HUES64 (cell line): ENCODE results near the gene BRAP.
"Not testable (repeated sequence)": the region's sequence is repeated elsewhere in the genome, so short reads cannot be mapped to it uniquely, and the experiment has no call there.

Source experiments
- H3K27ac ChIP-seq: 2 replicates; pipeline ENCODE4 v1.7.0; 2013; ENCODE audit warnings: low read depth, low read length, inconsistent platforms
- H3K27me3 ChIP-seq: 2 replicates; pipeline ENCODE4 v1.6.1; 2013; ENCODE audit warnings: mild to moderate bottlenecking, low read length; ENCODE audit not compliant: insufficient read depth
- H3K36me3 ChIP-seq: 2 replicates; pipeline ENCODE4 v1.6.1; 2013; ENCODE audit warnings: mild to moderate bottlenecking, low read length; ENCODE audit not compliant: insufficient read depth
- H3K4me1 ChIP-seq: 2 replicates; pipeline ENCODE4 v1.6.1; 2013; ENCODE audit warnings: mild to moderate bottlenecking, low read length, moderate library complexity; ENCODE audit not compliant: insufficient read depth
- H3K4me3 ChIP-seq: 2 replicates; pipeline ENCODE4 v1.5.1; 2013; ENCODE audit warnings: mild to moderate bottlenecking, low read length, moderate library complexity
- H3K9ac ChIP-seq: 2 replicates; pipeline ENCODE4 v1.6.1; 2013; ENCODE audit warnings: mild to moderate bottlenecking, low read depth, low read length
- H3K9me3 ChIP-seq: 2 replicates; pipeline ENCODE4 v1.6.1; 2013; ENCODE audit warnings: low read depth, low read length; ENCODE audit not compliant: insufficient read depth
- WGBS: fragments of 150-250, 120-280 bp; methylation state at CpG from one replicate; pipeline ENCODE4 v1.1.7; 2013; ENCODE audit warnings: missing lambda C conversion rate; 5-methylcytosine and 5-hydroxymethylcytosine counted together

BRAP gene

GRCh38 chr12:111699962-111700361 lies 14.2 kb upstream of the BRAP start:
- no peak overlapping the region for H3K4me3 ChIP-seq
- no peaks in the 10 kb centered on the region for H3K4me1 ChIP-seq
- H3K27me3 ChIP-seq = no peaks in the 10 kb centered on the region
- peaks cover 50% of the 10 kb centered on the region for H3K36me3 ChIP-seq
- WGBS = 87% methylated on average over 1 of the region's 2 CpGs
- no peaks in the 10 kb centered on the region for H3K9me3 ChIP-seq
- no peak overlapping the region for H3K27ac ChIP-seq
- no peak overlapping the region for H3K9ac ChIP-seq

DNA sequence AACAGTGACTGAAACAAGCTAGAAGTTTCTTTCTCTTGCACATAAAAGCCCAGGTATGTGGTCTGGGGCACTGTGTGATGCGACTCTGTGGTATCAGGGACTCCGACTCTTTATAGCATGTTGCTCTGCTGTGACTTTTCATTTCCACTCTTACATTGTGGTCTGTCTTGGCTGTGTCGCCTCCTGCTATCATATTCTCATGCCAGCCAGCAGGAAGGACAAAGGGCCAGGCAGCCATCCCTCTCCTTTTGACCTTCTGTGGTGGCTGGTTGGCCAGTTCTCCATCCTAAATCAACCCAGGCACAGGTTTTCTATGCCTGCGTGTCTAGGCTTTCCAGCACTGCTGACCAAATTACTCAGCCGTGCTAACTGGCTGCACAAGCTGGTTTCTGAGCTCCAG lies 8.1 kb upstream of the BRAP start:
- Histone ChIP-seq H3K9ac (no peak overlapping the region), H3K27ac (no peak overlapping the region), H3K27me3 (no peaks in the 10 kb centered on the region), H3K9me3 (no peaks in the 10 kb centered on the region), H3K4me3 (no peak overlapping the region), H3K4me1 (no peaks in the 10 kb centered on the region), H3K36me3 (peaks cover 35% of the 10 kb centered on the region)
- WGBS = 92% methylated on average over 5 of the region's 5 CpGs

DNA sequence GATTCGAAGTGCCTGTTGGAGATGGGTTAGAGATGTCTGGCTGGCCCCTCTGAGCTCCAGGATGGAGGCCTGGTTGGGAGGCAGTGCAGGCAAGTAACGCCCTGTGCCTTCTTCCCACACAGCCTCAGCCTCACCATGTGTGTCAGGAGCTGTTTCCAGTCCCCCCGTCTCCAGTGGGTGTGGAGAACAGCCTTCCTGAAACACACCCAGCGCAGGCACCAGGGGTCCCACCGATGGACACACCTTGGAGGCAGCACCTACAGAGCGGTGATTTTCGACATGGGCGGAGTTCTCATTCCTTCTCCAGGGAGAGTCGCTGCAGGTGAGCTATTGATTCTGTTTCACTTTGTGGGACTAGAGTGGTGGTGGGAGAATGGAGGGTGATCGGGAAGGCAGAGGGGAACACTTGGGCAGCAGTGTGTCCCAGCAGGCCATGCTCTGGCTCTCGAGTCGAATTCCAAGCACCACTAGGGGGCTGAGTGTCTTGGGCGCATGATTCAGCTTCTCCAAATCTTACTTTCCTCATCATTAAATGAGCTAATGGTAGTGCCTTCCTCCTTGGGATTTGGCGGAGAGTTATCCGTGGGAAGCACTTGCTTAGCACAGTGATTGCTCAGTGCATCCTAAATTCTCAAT lies 6.9 kb upstream of the BRAP start:
- Histone ChIP-seq H3K27me3 (no peaks in the 10 kb centered on the region), H3K9ac (no peak overlapping the region), H3K9me3 (no peaks in the 10 kb centered on the region), H3K4me3 (no peak overlapping the region), H3K27ac (no peak overlapping the region), H3K4me1 (no peaks in the 10 kb centered on the region), H3K36me3 (peaks cover 30% of the 10 kb centered on the region)
- WGBS = 92% methylated on average over 15 of the region's 15 CpGs

DNA sequence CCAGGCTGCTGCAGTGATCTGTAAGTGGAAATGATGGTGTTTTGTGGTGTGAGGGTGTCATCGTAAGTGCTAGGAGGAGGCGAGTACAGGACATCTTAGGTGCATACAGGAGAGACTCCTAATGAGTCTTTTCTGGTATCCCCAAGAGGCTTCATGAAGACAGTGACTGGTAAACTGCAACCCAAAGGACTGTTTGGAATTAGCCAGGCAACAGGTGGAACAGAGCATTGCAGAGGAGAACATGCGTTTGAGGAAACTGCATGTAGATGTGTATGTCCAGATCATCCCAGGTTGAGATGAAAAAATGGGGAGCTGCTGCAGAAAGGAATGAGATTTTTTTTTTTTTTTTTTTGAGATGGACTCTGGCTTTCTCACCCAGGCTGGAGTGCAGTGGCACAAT lies 5.5 kb upstream of the BRAP start:
- no peaks in the 10 kb centered on the region for H3K9me3 ChIP-seq
- H3K4me3 ChIP-seq = no peak overlapping the region
- no peak overlapping the region for H3K27ac ChIP-seq
- no peaks in the 10 kb centered on the region for H3K27me3 ChIP-seq
- H3K4me1 ChIP-seq = 0 out of 2 replicates have a peak, but pooled peaks cover 6% of the 10 kb centered on the region
- no peak overlapping the region for H3K9ac ChIP-seq
- peaks cover 30% of the 10 kb centered on the region for H3K36me3 ChIP-seq
- 97% methylated on average over 3 of the region's 3 CpGs for WGBS

GRCh38 chr12:111687952-111688351 lies 2.2 kb upstream of the BRAP start:
- Histone ChIP-seq H3K36me3 (peaks cover 8% of the 10 kb centered on the region), H3K4me3 (no peak overlapping the region), H3K27me3 (no peaks in the 10 kb centered on the region), H3K9ac (no peak overlapping the region), H3K27ac (no peak overlapping the region), H3K4me1 (0 out of 2 replicates have a peak, but pooled peaks cover 6% of the 10 kb centered on the region), H3K9me3 (no peaks in the 10 kb centered on the region)
- WGBS = 97% methylated on average over 9 of the region's 10 CpGs

GRCh38 chr12:111687255-111687654 lies 1.5 kb upstream of the BRAP start:
- Histone ChIP-seq H3K9ac (no peak overlapping the region), H3K27me3 (no peaks in the 10 kb centered on the region), H3K27ac (no peak overlapping the region), H3K4me3 (peak overlapping the region; percentile 94), H3K4me1 (0 out of 2 replicates have a peak, but pooled peaks cover 6% of the 10 kb centered on the region), H3K9me3 (no peaks in the 10 kb centered on the region), H3K36me3 (peaks cover 14% of the 10 kb centered on the region)
- 92% methylated on average over 2 of the region's 2 CpGs for WGBS

DNA sequence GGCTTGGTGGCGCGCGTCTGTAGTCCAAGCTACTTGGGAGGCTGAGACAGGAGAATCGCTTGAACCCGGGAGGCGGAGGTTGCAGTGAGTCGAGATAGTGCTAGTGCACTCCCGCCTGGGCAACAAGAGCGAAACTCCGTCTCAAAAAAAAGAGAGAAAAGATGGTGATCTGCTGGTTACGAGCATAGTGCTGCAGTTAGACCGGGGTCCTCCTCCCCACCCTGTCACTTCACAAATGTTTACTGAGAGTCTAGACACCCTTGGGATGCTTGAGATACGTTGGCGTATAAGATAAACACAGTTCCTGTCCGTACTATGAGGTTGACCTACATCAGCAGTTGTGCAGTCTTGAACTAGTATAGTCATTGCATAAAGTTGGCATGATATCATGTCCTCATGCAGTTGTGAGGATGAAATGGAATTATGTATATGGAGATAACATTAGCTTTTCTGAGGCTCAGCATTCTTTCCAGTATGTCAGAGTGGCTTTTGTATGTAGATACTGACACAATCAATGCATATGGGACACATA lies 884 bp upstream of the BRAP start:
- no peaks in the 10 kb centered on the region for H3K9me3 ChIP-seq
- H3K27ac ChIP-seq = no peak overlapping the region
- peaks cover 20% of the 10 kb centered on the region for H3K36me3 ChIP-seq

GRCh38 chr12:111685322-111685810 lies 390 bp downstream of the BRAP start:
- WGBS = under 1% methylated on average over 36 of the region's 36 CpGs
- no peaks in the 10 kb centered on the region for H3K9me3 ChIP-seq

More for the DNA sequence above, 884 bp upstream of the BRAP start:
- 39% methylated on average over 15 of the region's 15 CpGs for WGBS
- Histone ChIP-seq H3K4me3 (peak overlapping the region; percentile 94), H3K9ac (peak overlapping the region; percentile 88), H3K4me1 (0 out of 2 replicates have a peak, but pooled peaks cover 6% of the 10 kb centered on the region), H3K27me3 (no peaks in the 10 kb centered on the region)

DNA sequence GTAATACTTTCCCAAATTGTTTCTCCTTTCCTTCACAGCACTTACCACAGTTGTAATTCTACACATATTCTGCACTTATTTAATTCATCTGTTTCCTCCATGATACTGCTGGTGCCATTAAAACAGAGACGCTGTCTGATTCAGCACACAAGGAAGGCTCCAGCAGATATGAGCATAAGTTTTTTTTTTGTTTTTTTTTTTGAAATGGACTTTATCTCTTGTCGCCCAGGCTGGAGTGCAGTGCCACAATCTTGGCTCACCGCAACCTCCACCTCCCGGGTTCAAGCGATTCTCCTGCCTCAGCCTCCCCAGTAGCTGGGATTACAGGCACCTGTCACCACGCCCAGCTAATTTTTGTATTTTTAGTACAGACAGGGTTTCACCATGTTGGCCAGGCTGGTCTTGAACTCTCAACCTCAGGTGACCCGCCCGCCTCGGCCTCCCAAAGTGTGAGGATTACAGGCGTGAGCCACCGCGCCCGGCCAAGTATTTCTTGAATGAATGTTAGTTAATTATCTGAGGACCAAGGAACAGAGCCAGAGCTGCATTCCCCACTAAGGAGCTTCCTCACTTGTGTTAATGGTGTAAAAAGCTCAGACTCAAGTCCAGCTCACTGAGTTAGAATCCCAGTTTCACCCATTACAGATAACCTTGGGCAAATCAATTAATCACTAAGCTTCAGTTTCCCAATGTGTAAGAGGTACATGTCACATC lies 1.1 kb downstream of the BRAP start:
- H3K27ac ChIP-seq, H3K27me3 ChIP-seq, H3K4me1 ChIP-seq, H3K9me3 ChIP-seq: not testable (repeated sequence)
- 93% methylated on average over 13 of the region's 13 CpGs for WGBS
- peak overlapping the region; percentile 88 for H3K9ac ChIP-seq
- H3K36me3 ChIP-seq = peaks cover 35% of the 10 kb centered on the region
- peak overlapping the region; percentile 94 for H3K4me3 ChIP-seq

More at GRCh38 chr12:111685322-111685810, 390 bp downstream of the BRAP start:
- Histone ChIP-seq H3K27me3 (no peaks in the 10 kb centered on the region), H3K4me1 (0 out of 2 replicates have a peak, but pooled peaks cover 6% of the 10 kb centered on the region), H3K27ac (peak overlapping the region; percentile 31), H3K36me3 (peaks cover 29% of the 10 kb centered on the region), H3K9ac (peak overlapping the region; percentile 88), H3K4me3 (peak overlapping the region; percentile 94)

DNA sequence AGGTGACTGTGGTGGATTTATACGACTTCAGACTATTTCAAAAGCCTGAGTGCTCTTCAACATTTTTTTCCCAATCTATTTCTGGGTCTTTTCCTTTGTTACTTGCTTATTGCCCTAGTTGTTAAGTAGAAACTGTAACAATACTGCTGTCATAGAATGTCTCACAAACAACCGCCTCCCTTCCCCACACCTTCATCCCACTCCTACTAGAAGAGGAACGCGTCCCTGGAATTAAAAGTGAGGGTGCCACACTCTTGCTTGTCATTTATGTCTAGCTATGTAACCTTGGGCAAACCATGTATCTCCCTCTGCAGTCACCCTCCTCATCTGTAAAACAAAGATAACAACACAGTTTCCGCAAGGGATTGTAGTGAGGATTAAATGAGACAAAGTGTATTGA lies 8.6 kb downstream of the BRAP start:
- Histone ChIP-seq H3K9me3 (no peaks in the 10 kb centered on the region), H3K27ac (no peak overlapping the region), H3K4me1 (no peaks in the 10 kb centered on the region), H3K27me3 (no peaks in the 10 kb centered on the region), H3K9ac (no peak overlapping the region), H3K4me3 (no peak overlapping the region), H3K36me3 (peaks cover 90% of the 10 kb centered on the region)
- WGBS = 97% methylated on average over 3 of the region's 5 CpGs

DNA sequence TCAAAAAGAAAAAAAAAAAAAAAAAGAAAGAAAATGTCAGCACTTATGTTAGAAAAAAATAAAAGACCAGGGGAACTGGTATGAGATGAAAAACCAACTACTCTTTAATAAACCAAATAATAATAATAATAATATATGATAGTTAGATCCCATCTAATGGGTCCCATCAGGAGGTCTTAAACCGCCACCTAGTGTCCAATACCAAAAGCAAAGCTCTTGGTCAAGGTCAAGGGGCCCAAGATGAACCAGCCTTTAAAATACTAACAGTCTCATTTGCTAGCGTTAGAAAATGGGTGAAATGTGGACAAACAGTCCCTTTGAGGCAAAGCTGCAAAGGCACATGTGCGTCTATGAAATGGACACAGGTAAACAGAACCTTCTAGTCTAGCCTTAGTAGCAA lies 12.3 kb downstream of the BRAP start:
- Histone ChIP-seq H3K4me1 (no peaks in the 10 kb centered on the region), H3K27ac (no peak overlapping the region), H3K9me3 (no peaks in the 10 kb centered on the region), H3K4me3 (no peak overlapping the region), H3K36me3 (peaks cover 90% of the 10 kb centered on the region), H3K9ac (no peak overlapping the region), H3K27me3 (no peaks in the 10 kb centered on the region)
- WGBS = 94% methylated on average over 3 of the region's 3 CpGs
